Ishikawa (cell line): ENCODE data around the gene ACOXL.

Experiments used
- CREB1 ChIP-seq: IDR thresholded peaks from 2 replicates; pipeline ENCODE4 v1.6.1; 2012; ENCODE audit warnings: low read depth
- EP300 ChIP-seq: IDR thresholded peaks from 2 replicates; pipeline ENCODE4 v1.6.1; 2012; ENCODE audit warnings: borderline replicate concordance
- REST ChIP-seq: IDR thresholded peaks from 2 replicates; pipeline ENCODE4 v1.6.1; 2012; ENCODE audit warnings: low read depth, mild to moderate bottlenecking
- TAF1 ChIP-seq: IDR thresholded peaks from 2 replicates; pipeline ENCODE4 v1.6.1; 2012; ENCODE audit warnings: low read depth, mild to moderate bottlenecking

- TF ChIP-seq CREB1 (no peak), EP300 (no peak), TAF1 (no peak), REST (no peak)
Measured at GRCh38 chr2:111024496-111024895, 292.1 kb downstream of the ACOXL start.
